ENCODE results near the gene LSM2.
"Not testable (repeated sequence)": the region's sequence is repeated elsewhere in the genome, so short reads cannot be mapped to it uniquely, and the experiment has no call there.

The LSM2 gene

DNA sequence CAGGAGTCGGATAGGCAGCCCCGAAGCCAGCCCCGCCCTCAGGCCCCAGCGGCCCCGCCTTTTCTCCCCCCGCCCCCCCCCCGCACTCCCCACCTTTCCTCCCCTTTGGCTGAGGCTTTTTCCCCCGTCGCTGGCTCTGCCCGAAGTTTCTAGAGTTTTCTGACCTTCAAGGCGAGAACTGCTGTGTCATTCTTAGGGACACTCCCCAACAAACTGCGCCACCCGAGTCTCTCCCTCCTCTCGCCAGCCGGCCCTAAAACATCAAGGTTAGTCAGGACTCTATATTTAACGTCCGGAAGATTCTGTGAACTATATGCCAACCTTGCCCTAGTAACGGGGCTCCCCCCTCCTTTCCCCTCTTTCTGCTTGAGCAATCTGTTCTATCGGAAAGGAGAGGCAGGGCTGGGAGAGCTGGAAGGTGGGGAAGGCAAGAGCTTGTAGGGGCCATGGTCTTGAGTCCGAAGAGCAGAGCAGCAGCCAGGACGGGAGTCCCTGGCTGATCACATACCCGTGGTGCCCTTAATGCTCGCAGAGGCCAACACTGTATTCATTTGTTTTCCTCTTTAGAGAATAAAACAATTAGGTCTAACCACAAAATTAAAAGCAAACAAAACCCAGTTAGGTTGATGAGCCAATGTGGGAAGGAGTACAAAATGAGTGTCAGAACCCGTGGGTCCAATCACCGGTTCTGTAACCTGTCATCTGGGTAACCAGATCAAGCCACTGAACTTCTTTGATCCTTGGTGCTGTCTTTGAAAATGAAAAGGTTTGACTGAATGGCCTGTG lies 15.5 kb upstream of the LSM2 start:
- Histone ChIP-seq H2AK5ac (ENCODE audit: low read depth, low read length) (no peak overlapping the region), H4K8ac (ENCODE audit: low read depth, low read length) (no peak overlapping the region), H3K36me3 (replicated peaks in 1 of 2; ENCODE audit: control insufficient read depth in 2 of 2, insufficient read depth in 2 of 2, low read length in 2 of 2) (peaks cover 0 to 2% of the 10 kb centered on the region in 2 donors), H3K4me1 (ENCODE audit: control insufficient read depth in 2 of 2, insufficient read depth in 1 of 2, low read depth in 1 of 2, low read length in 2 of 2) (peaks cover 5 to 7% of the 10 kb centered on the region in 2 donors), H2BK15ac (ENCODE audit: low read length) (peak overlapping the region; percentile 82), H3K9me3 (replicated peaks in 1 of 2; ENCODE audit: control insufficient read depth in 2 of 2, insufficient read depth in 1 of 2, low read depth in 1 of 2, low read length in 2 of 2) (peaks cover 0 to 2% of the 10 kb centered on the region in 2 donors), H3K4me2 (ENCODE audit: insufficient read depth, low read length, poor library complexity, severe bottlenecking) (peak overlapping the region; percentile 69), H2BK120ac (ENCODE audit: low read depth, low read length) (peak overlapping the region; percentile 7), H3K27ac (replicated peaks; ENCODE audit: low read length) (peak overlapping the region; percentile 37), H3K18ac (ENCODE audit: low read length) (peak overlapping the region; percentile 76), H2BK12ac (ENCODE audit: low read length) (no peak overlapping the region), H3K9ac (ENCODE audit: low read depth, low read length, poor library complexity) (peak overlapping the region; percentile 53), H3K27me3 (ENCODE audit: control insufficient read depth in 3 of 3, insufficient read depth in 3 of 3, low read depth in 1 of 3, low read length in 3 of 3) (no peaks in the 10 kb centered on the region), H3K4ac (ENCODE audit: low read length) (no peak overlapping the region), H3K23ac (ENCODE audit: low read depth, low read length, poor library complexity) (no peak overlapping the region), H3K79me1 (ENCODE audit: low read depth, low read length) (peaks cover 1% of the 10 kb centered on the region), H3K14ac (ENCODE audit: low read length) (no peak overlapping the region), H3K4me3 (ENCODE audit: low read length in 2 of 2) (peak overlapping the region; percentile 49 to 70), H4K91ac (ENCODE audit: low read depth, low read length, poor library complexity) (no peak overlapping the region), H2BK5ac (ENCODE audit: low read length) (no peak overlapping the region), H2AFZ (ENCODE audit: low read length) (peak overlapping the region; percentile 87)
- DNase-seq (ENCODE audit: low spot score) = peak; percentile 42
- WGBS, 2 donors (ENCODE audit: extremely low coverage in 2 of 2, insufficient read length in 2 of 2, insufficient replicate concordance in 1 of 2) = no CpG with 5 or more reads among the region's 25 CpGs

DNA sequence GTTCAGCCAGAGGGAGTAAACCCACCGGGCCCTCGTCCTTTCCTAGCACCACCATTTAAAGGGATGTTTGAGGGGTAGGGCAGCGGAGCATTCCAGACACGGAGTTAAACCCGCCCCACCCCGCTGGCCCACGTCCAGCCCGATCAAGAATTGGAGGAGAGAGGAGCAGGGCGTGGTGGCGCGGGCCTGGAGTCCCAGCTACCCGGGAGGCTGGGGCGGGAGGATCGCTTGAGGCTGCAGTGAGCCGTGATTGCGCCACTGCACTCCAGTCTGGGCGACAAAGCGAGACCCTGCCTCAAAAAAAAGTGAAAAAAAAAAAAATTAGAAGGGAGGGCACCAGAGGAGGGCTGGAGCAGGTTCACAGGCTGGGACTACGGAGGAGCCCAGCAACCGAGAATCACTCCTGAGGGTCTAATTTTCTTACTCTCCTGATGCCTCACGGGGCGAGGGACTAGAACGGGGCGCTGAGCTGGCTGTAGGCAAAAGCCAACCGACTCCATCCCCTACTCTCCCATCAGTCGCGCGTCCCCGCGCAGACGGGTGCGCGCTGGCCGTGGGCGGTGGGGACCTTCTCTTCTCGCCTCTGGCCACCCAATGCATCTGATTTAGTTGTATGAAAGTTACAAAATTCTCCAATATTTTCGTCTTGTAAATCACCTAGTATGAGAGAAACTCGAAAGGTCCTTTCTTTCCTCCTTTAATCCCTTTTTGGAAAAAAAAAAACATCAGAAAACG lies 14.7 kb upstream of the LSM2 start:
- Histone ChIP-seq H2BK120ac (ENCODE audit: low read depth, low read length) (no peak overlapping the region), H3K79me1 (ENCODE audit: low read depth, low read length) (peaks cover 1% of the 10 kb centered on the region), H3K14ac (ENCODE audit: low read length) (no peak overlapping the region), H3K4me1 (ENCODE audit: control insufficient read depth in 2 of 2, insufficient read depth in 1 of 2, low read depth in 1 of 2, low read length in 2 of 2) (peaks cover 4 to 5% of the 10 kb centered on the region in 2 donors), H2BK12ac (ENCODE audit: low read length) (no peak overlapping the region), H2BK5ac (ENCODE audit: low read length) (no peak overlapping the region), H4K91ac (ENCODE audit: low read depth, low read length, poor library complexity) (no peak overlapping the region), H3K9me3 (replicated peaks in 1 of 2; ENCODE audit: control insufficient read depth in 2 of 2, insufficient read depth in 1 of 2, low read depth in 1 of 2, low read length in 2 of 2) (peaks cover 0 to 2% of the 10 kb centered on the region in 2 donors), H3K18ac (ENCODE audit: low read length) (peak overlapping the region; percentile 86), H3K27ac (replicated peaks; ENCODE audit: low read length) (peak overlapping the region; percentile 57), H3K27me3 (ENCODE audit: control insufficient read depth in 3 of 3, insufficient read depth in 3 of 3, low read depth in 1 of 3, low read length in 3 of 3) (no peaks in the 10 kb centered on the region), H4K8ac (ENCODE audit: low read depth, low read length) (no peak overlapping the region), H3K4me2 (ENCODE audit: insufficient read depth, low read length, poor library complexity, severe bottlenecking) (peak overlapping the region; percentile 69), H3K36me3 (replicated peaks in 1 of 2; ENCODE audit: control insufficient read depth in 2 of 2, insufficient read depth in 2 of 2, low read length in 2 of 2) (peaks cover 0 to 2% of the 10 kb centered on the region in 2 donors), H3K4me3 (ENCODE audit: low read length in 2 of 2) (peak overlapping the region; percentile 49 to 74), H3K4ac (ENCODE audit: low read length) (no peak overlapping the region), H2BK15ac (ENCODE audit: low read length) (no peak overlapping the region), H2AK5ac (ENCODE audit: low read depth, low read length) (no peak overlapping the region), H3K23ac (ENCODE audit: low read depth, low read length, poor library complexity) (peak overlapping the region; percentile 36), H3K9ac (ENCODE audit: low read depth, low read length, poor library complexity) (no peak overlapping the region), H2AFZ (ENCODE audit: low read length) (peak overlapping the region; percentile 87)
- peak; percentile 45 for DNase-seq (ENCODE audit: low spot score)
- no CpG with 5 or more reads among the region's 39 CpGs for WGBS, 2 donors (ENCODE audit: extremely low coverage in 2 of 2, insufficient read length in 2 of 2, insufficient replicate concordance in 1 of 2)

DNA sequence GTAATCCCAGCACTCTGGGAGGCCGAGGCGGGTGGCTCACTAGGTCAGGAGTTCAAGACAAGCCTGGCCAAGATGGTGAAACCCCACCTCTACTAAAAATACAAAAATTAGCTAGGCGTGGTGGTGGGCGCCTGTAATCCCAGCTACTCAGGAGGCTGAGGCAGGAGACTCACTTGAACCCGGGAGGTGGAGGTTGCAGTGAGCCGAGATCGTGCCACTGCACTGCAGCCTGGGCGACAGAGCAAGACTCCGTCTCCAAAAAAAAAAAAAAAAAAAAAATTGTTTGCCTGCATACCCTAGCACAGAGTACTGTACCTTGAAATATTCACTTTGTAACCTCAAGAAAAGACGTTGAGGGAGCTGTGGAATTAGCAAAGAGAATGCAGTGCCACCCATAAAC lies 13.6 kb upstream of the LSM2 start:
- not testable (repeated sequence) for H3K23ac ChIP-seq (ENCODE audit: low read depth, low read length, poor library complexity); H2AK5ac ChIP-seq (ENCODE audit: low read depth, low read length); H3K79me1 ChIP-seq (ENCODE audit: low read depth, low read length); H2BK12ac ChIP-seq (ENCODE audit: low read length); H3K27me3 ChIP-seq (ENCODE audit: control insufficient read depth in 3 of 3, insufficient read depth in 3 of 3, low read depth in 1 of 3, low read length in 3 of 3); H3K4ac ChIP-seq (ENCODE audit: low read length); H3K27ac ChIP-seq (replicated peaks; ENCODE audit: low read length); H2BK5ac ChIP-seq (ENCODE audit: low read length); H3K4me1 ChIP-seq (ENCODE audit: control insufficient read depth in 2 of 2, insufficient read depth in 1 of 2, low read depth in 1 of 2, low read length in 2 of 2); H4K8ac ChIP-seq (ENCODE audit: low read depth, low read length); H3K4me2 ChIP-seq (ENCODE audit: insufficient read depth, low read length, poor library complexity, severe bottlenecking); H3K18ac ChIP-seq (ENCODE audit: low read length); H2AFZ ChIP-seq (ENCODE audit: low read length); H3K4me3 ChIP-seq (ENCODE audit: low read length in 2 of 2); H3K9me3 ChIP-seq (replicated peaks in 1 of 2; ENCODE audit: control insufficient read depth in 2 of 2, insufficient read depth in 1 of 2, low read depth in 1 of 2, low read length in 2 of 2); H2BK15ac ChIP-seq (ENCODE audit: low read length); DNase-seq (ENCODE audit: low spot score); H3K36me3 ChIP-seq (replicated peaks in 1 of 2; ENCODE audit: control insufficient read depth in 2 of 2, insufficient read depth in 2 of 2, low read length in 2 of 2); H3K9ac ChIP-seq (ENCODE audit: low read depth, low read length, poor library complexity); H4K91ac ChIP-seq (ENCODE audit: low read depth, low read length, poor library complexity); H3K14ac ChIP-seq (ENCODE audit: low read length); H2BK120ac ChIP-seq (ENCODE audit: low read depth, low read length)
- WGBS, 2 donors (ENCODE audit: extremely low coverage in 2 of 2, insufficient read length in 2 of 2, insufficient replicate concordance in 1 of 2) = no CpG with 5 or more reads among the region's 10 CpGs

DNA sequence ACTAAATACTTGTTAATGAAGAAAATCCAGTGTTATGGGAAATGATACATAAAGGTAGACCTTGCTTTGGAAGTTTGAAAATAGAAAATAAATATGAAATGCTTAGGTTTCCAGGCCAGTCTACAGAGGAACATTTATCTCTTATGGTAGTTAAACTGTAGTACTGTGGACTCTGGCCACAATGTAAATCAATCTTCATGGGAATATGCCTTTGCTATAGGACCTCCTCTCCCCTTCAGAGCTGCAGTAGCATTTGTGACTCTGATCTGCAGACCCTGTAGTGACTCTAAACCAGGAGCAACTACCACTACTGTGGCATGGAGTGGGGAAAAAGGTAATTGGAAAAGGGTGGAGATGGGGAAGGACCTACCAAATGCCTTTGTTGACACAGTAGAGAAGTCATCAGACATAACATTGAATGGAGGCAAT lies 13.1 kb upstream of the LSM2 start:
- no peak overlapping the region for H4K91ac ChIP-seq (ENCODE audit: low read depth, low read length, poor library complexity)
- no peak overlapping the region for H3K27ac ChIP-seq (replicated peaks; ENCODE audit: low read length)
- H3K4me2 ChIP-seq (ENCODE audit: insufficient read depth, low read length, poor library complexity, severe bottlenecking) = no peak overlapping the region
- no peak overlapping the region for H4K8ac ChIP-seq (ENCODE audit: low read depth, low read length)
- H3K36me3 ChIP-seq (replicated peaks in 1 of 2; ENCODE audit: control insufficient read depth in 2 of 2, insufficient read depth in 2 of 2, low read length in 2 of 2) = peaks cover 0 to 2% of the 10 kb centered on the region in 2 donors
- H3K4ac ChIP-seq (ENCODE audit: low read length) = no peak overlapping the region
- H3K79me1 ChIP-seq (ENCODE audit: low read depth, low read length) = peaks cover 1% of the 10 kb centered on the region
- H3K23ac ChIP-seq (ENCODE audit: low read depth, low read length, poor library complexity) = no peak overlapping the region
- no peak overlapping the region for H2BK5ac ChIP-seq (ENCODE audit: low read length)
- H2BK120ac ChIP-seq (ENCODE audit: low read depth, low read length) = no peak overlapping the region
- H3K4me3 ChIP-seq (ENCODE audit: low read length in 2 of 2) = no peak overlapping the region
- no peak for DNase-seq (ENCODE audit: low spot score)
- H3K27me3 ChIP-seq (ENCODE audit: control insufficient read depth in 3 of 3, insufficient read depth in 3 of 3, low read depth in 1 of 3, low read length in 3 of 3) = no peaks in the 10 kb centered on the region
- H2BK12ac ChIP-seq (ENCODE audit: low read length) = no peak overlapping the region
- H2BK15ac ChIP-seq (ENCODE audit: low read length) = no peak overlapping the region
- H3K18ac ChIP-seq (ENCODE audit: low read length) = no peak overlapping the region
- no peak overlapping the region for H3K9ac ChIP-seq (ENCODE audit: low read depth, low read length, poor library complexity)
- peaks cover 3 to 5% of the 10 kb centered on the region in 2 donors for H3K4me1 ChIP-seq (ENCODE audit: control insufficient read depth in 2 of 2, insufficient read depth in 1 of 2, low read depth in 1 of 2, low read length in 2 of 2)
- no peak overlapping the region for H2AFZ ChIP-seq (ENCODE audit: low read length)
- H3K9me3 ChIP-seq (replicated peaks in 1 of 2; ENCODE audit: control insufficient read depth in 2 of 2, insufficient read depth in 1 of 2, low read depth in 1 of 2, low read length in 2 of 2) = peaks cover 2 to 6% of the 10 kb centered on the region in 2 donors
- H2AK5ac ChIP-seq (ENCODE audit: low read depth, low read length) = no peak overlapping the region
- H3K14ac ChIP-seq (ENCODE audit: low read length) = no peak overlapping the region
